ENCODE measurements around the gene CISH.

CISH gene

DNA sequence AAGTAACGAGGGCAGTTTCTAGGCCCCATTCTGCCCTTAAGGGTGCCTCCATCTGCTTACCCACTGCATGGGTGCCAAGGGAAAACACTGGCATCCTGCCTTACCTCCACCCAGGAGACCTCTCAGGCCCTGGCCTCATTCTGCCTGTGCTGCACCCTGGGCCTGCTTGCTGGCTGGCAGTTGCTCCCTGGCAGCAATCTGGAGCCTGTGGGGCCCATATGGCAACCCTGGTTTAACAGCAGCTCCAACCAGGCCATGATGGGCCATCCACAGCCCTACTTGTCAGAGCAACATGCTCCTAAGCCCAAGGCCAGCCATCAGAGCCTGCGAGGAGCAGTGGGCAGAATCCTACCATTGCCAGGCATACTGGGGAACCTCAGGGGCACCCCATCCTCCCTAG lies 47.7 kb downstream of the CISH start:
- no peak overlapping the region for H3K9ac ChIP-seq (ENCODE audit: low read depth, low read length, poor library complexity, severe bottlenecking)
- TF ChIP-seq EZH2phosphoT487 (IDR thresholded peaks at IDR 0.05; ENCODE audit: borderline replicate concordance) (no peak), CTCF (conservative IDR thresholded peaks at IDR 0.05; ENCODE audit: low read length) (no peak)
- H3K4me2 ChIP-seq (ENCODE audit: low read depth, low read length, poor library complexity, severe bottlenecking), result no peak overlapping the region
- H3K36me3 ChIP-seq (ENCODE audit: insufficient read depth, low read length), result no peaks in the 10 kb centered on the region
- no peaks in the 10 kb centered on the region for H3K9me2 ChIP-seq (replicated peaks; ENCODE audit: low read depth, low read length)
- no peaks in the 10 kb centered on the region for H3F3A ChIP-seq (ENCODE audit: low read depth)
- H3K79me2 ChIP-seq (ENCODE audit: insufficient read depth, low read length), result no peaks in the 10 kb centered on the region
- H3K9me3 ChIP-seq (ENCODE audit: insufficient read depth, low read depth, low read length), result no peaks in the 10 kb centered on the region
- no peaks in the 10 kb centered on the region for H4K20me1 ChIP-seq (ENCODE audit: insufficient read depth, low read length, poor library complexity, severe bottlenecking)
- no peak overlapping the region for H2AFZ ChIP-seq (ENCODE audit: low read length)
- no peak overlapping the region for H3K4me3 ChIP-seq (ENCODE audit: low read length, poor library complexity, severe bottlenecking)
- peaks cover 12% of the 10 kb centered on the region for H3K4me1 ChIP-seq (ENCODE audit: insufficient read depth, low read length, poor library complexity, severe bottlenecking)
- no peaks in the 10 kb centered on the region for H3K27me3 ChIP-seq (ENCODE audit: insufficient read depth, low read length, poor library complexity, severe bottlenecking)

DNA sequence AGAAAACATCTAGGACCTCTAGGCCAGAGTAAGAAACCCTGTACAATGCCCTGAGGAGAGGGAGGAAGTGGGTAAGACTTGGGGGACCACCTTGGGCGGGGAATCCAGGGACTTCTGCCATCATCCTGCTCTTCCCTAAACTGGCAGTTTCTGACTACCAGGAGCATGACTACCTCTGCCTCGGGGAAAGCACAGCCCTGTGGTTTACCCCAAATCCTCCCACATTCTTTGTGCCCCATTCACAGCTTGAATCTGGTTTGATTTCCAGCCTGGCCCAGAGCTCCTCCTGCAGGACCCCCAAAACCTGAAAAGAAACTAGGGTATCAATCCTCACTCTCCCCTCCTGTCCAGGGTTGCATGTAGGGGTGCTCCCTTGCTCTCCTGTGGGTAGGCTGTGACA lies 48.7 kb downstream of the CISH start:
- TF ChIP-seq CTCF (conservative IDR thresholded peaks at IDR 0.05; ENCODE audit: low read length), result no peak
- no peak for TF ChIP-seq EZH2phosphoT487 (IDR thresholded peaks at IDR 0.05; ENCODE audit: borderline replicate concordance)
- Histone ChIP-seq H3K36me3 (ENCODE audit: insufficient read depth, low read length) (no peaks in the 10 kb centered on the region), H3K4me1 (ENCODE audit: insufficient read depth, low read length, poor library complexity, severe bottlenecking) (peaks cover 7% of the 10 kb centered on the region), H3K4me3 (ENCODE audit: low read length, poor library complexity, severe bottlenecking) (no peak overlapping the region), H3K27me3 (ENCODE audit: insufficient read depth, low read length, poor library complexity, severe bottlenecking) (no peaks in the 10 kb centered on the region), H2AFZ (ENCODE audit: low read length) (no peak overlapping the region), H4K20me1 (ENCODE audit: insufficient read depth, low read length, poor library complexity, severe bottlenecking) (no peaks in the 10 kb centered on the region), H3K79me2 (ENCODE audit: insufficient read depth, low read length) (no peaks in the 10 kb centered on the region), H3K4me2 (ENCODE audit: low read depth, low read length, poor library complexity, severe bottlenecking) (no peak overlapping the region), H3K9me2 (replicated peaks; ENCODE audit: low read depth, low read length) (no peaks in the 10 kb centered on the region), H3F3A (ENCODE audit: low read depth) (no peaks in the 10 kb centered on the region), H3K9ac (ENCODE audit: low read depth, low read length, poor library complexity, severe bottlenecking) (no peak overlapping the region), H3K9me3 (ENCODE audit: insufficient read depth, low read depth, low read length) (no peaks in the 10 kb centered on the region)

GRCh38 chr3:50559702-50560101 lies 51.9 kb downstream of the CISH start:
- Histone ChIP-seq H3K9me2 (replicated peaks; ENCODE audit: low read depth, low read length) (no peaks in the 10 kb centered on the region), H3F3A (ENCODE audit: low read depth) (no peaks in the 10 kb centered on the region), H3K4me1 (ENCODE audit: insufficient read depth, low read length, poor library complexity, severe bottlenecking) (no peaks in the 10 kb centered on the region), H3K9ac (ENCODE audit: low read depth, low read length, poor library complexity, severe bottlenecking) (no peak overlapping the region), H2AFZ (ENCODE audit: low read length) (no peak overlapping the region), H3K4me3 (ENCODE audit: low read length, poor library complexity, severe bottlenecking) (no peak overlapping the region), H3K9me3 (ENCODE audit: insufficient read depth, low read depth, low read length) (no peaks in the 10 kb centered on the region), H3K27me3 (ENCODE audit: insufficient read depth, low read length, poor library complexity, severe bottlenecking) (no peaks in the 10 kb centered on the region), H3K4me2 (ENCODE audit: low read depth, low read length, poor library complexity, severe bottlenecking) (no peak overlapping the region), H3K36me3 (ENCODE audit: insufficient read depth, low read length) (no peaks in the 10 kb centered on the region), H3K79me2 (ENCODE audit: insufficient read depth, low read length) (no peaks in the 10 kb centered on the region), H4K20me1 (ENCODE audit: insufficient read depth, low read length, poor library complexity, severe bottlenecking) (no peaks in the 10 kb centered on the region)
- TF ChIP-seq CTCF (conservative IDR thresholded peaks at IDR 0.05; ENCODE audit: low read length), result no peak
- TF ChIP-seq EZH2phosphoT487 (IDR thresholded peaks at IDR 0.05; ENCODE audit: borderline replicate concordance), result no peak
